CD4-positive, alpha-beta T cell treated with Interleukin-4 for 1 hour (primary cell): ENCODE measurements around the gene KLHL36.

Source experiments
- DNase-seq, 2 donors: peaks; one replicate each; pipeline ENCODE4 v3.0.0-alpha.2; 2020 to 2022

The KLHL36 gene

GRCh38 chr16:84699712-84700445 lies 51.6 kb downstream of the KLHL36 start, which contains the start of gene USP10:
TSS of gene USP10 (plus strand) at chr16:84700000. CDS start at chr16:84700091, 91 bp downstream.
- DNase-seq = peak; percentile 86 to 87

GRCh38 chr16:84700446-84701300 lies 52.4 kb downstream of the KLHL36 start:
- DNase-seq = peak; percentile 13 to 47

- DNase-seq = no peak
These were observed 55.4 kb downstream of the KLHL36 start for GRCh38 chr16:84703681-84704080.

GRCh38 chr16:84704253-84704652 lies 55.9 kb downstream of the KLHL36 start:
- no peak for DNase-seq

- DNase-seq = no peak
These were observed 58.5 kb downstream of the KLHL36 start for GRCh38 chr16:84706856-84707255.

- DNase-seq = no peak
These were observed 61.3 kb downstream of the KLHL36 start for GRCh38 chr16:84709609-84710008.

- no peak for DNase-seq
These were observed 62.4 kb downstream of the KLHL36 start for GRCh38 chr16:84710686-84711085.
